Upper lobe of left lung (tissue), 6 donors: ENCODE results near the gene ARHGAP45. TPM values are rescaled to one million over a fixed set of nuclear protein-coding genes. Genes with fewer than 3 reads are reported as not detected.

Experiments used
- ATAC-seq, 2 donors: fragments of 200-7000 bp; cut with Tn5 transposase; one replicate each; pipeline ENCODE4 v1.9.1; 2022; ENCODE audit warnings: mild to moderate bottlenecking in 2 of 2, moderate library complexity in 2 of 2; ENCODE audit not compliant: low FRiP score in 2 of 2
- DNase-seq, 2 donors: peaks; one replicate each; pipeline ENCODE4 v3.0.0-alpha.2; 2019 to 2020
- H3K27ac ChIP-seq, 4 donors: fragments of 200-600 bp; sonication (generic); one replicate each; pipeline ENCODE4 v1.5.1; 2016 to 2019
- H3K27me3 ChIP-seq, 4 donors: fragments of 200-600 bp; sonication (generic); one replicate each; pipeline ENCODE4 v1.5.1; 2017 to 2019
- H3K36me3 ChIP-seq, 4 donors: fragments of 200-600 bp; sonication (generic); one replicate each; pipeline ENCODE4 v1.5.1; 2016 to 2019
- H3K4me1 ChIP-seq, 4 donors: fragments of 200-600 bp; sonication (generic); one replicate each; pipeline ENCODE4 v1.5.1; 2018 to 2019
- H3K4me3 ChIP-seq, 4 donors: fragments of 200-600 bp; sonication (generic); one replicate each; pipeline ENCODE4 v1.5.1; 2017 to 2019; ENCODE audit warnings: mild to moderate bottlenecking in 2 of 4, moderate library complexity in 1 of 4
- H3K9me3 ChIP-seq, 4 donors: fragments of 200-600 bp; sonication (generic); one replicate each; pipeline ENCODE4 v1.5.1; 2018 to 2019
- EP300 ChIP-seq, 4 donors: sonication (generic); formaldehyde crosslinking; IDR thresholded peaks; one replicate each; pipeline ENCODE4 v1.5.1; 2017; ENCODE audit warnings: antibody characterized with exemption in 4 of 4, control low read depth in 2 of 4
- POLR2A ChIP-seq, 4 donors: fragments of 450-650 bp; IDR thresholded peaks; one replicate each; pipeline ENCODE4 v1.5.1; 2016 to 2017; ENCODE audit warnings: antibody characterized with exemption in 4 of 4, mild to moderate bottlenecking in 2 of 4
- POLR2AphosphoS5 ChIP-seq, 2 donors: sonication (generic); formaldehyde crosslinking; IDR thresholded peaks; one replicate each; pipeline ENCODE4 v1.5.1; 2017; ENCODE audit warnings: antibody characterized with exemption in 2 of 2
- WGBS, 2 donors: methylation state at CpG; one replicate each; pipeline ENCODE4 v1.1.5; 2017 to 2018; 5-methylcytosine and 5-hydroxymethylcytosine counted together
- total RNA-seq, 6 donors: library from RNA; depleted of rRNA in 4 of 6; stranded (reverse); fragments of >200 nt in 4 of 6; gene quantifications; one replicate each; pipeline versions ENCODE4 v1.1.0 to v1.2.1, GENCODE V29; 2016 to 2021
- TF ChIP-seq, protein P1 (sequence below), 6 experiments: fragments of 450-650 bp in 4 of 6; fragments of 200-600 bp in 2 of 6; sonication (generic) in 2 of 6; IDR thresholded peaks; one replicate each; pipeline ENCODE4 v1.5.1; 2016 to 2019; ENCODE audit warnings: antibody characterized with exemption in 6 of 6
- donor health status: DM: no; HTN: no; CAD: no; lungs with moderate emphysema.
- donor health status: DM: no; HTN: yes; CAD: no; lungs with severe emphysema.

ARHGAP45 gene
- total RNA-seq, 6 donors from 2014 or later = 91.6 to 332 (median 123) TPM

DNA sequence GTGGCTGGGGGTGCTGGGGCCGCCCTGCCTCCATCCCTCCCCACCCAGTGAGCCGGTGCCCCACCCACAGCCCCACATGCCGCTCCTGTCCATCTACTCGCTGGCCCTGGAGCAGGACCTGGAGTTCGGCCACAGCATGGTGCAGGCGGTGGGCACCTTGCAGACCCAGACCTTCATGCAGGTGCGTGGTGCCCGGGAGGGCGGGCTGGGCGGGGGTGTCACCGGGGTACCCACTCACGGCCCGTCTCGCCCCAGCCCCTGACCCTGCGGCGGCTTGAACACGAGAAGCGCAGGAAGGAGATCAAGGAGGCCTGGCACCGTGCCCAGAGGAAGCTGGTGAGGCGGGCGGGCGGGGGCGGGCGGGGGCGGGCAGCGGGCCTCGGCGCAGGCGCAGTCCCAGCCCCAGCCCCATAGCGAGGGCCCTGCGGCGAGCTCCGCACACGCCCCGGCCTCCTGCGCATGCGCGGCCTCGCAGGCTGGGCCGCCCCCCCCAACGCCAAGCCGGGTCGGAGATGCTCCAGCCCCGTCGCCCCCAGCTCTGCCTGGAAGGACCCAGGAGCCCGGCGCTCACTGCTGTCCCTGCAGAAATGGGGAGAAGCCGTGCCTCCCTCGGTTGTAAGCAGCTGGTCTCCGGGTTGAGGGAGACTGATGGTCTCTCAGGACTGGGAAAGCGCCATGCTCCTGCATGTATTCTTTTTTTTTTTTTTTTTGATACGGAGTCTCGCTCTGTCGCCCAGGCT, 7.7 kb downstream of the ARHGAP45 start:
- ATAC-seq (peak; percentile 55 to 71), DNase-seq (peak; percentile 94 to 95)
- Histone ChIP-seq H3K9me3 (no peaks in the 10 kb centered on the region), H3K4me1 (peaks cover 48 to 80% (median 57%) of the 10 kb centered on the region in 4 donors), H3K27ac (peak overlapping the region; percentile 40 to 80 (median 72)), H3K36me3 (peaks cover 0 to 42% (median 25%) of the 10 kb centered on the region in 4 donors), H3K4me3 (peak overlapping the region in 3 of 4 donors; percentile 26 to 41 (median 39)), H3K27me3 (peaks cover 0 to 6% (median 0%) of the 10 kb centered on the region in 4 donors)
- WGBS, 2 donors = 16 to 19% methylated on average over 9 to 20 of the region's 54 CpGs
- TF ChIP-seq POLR2AphosphoS5 (IDR thresholded peaks at IDR 0.05) = no peak
- TF ChIP-seq POLR2A (IDR thresholded peaks at IDR 0.05) = no peak
- TF ChIP-seq, protein P1, sequence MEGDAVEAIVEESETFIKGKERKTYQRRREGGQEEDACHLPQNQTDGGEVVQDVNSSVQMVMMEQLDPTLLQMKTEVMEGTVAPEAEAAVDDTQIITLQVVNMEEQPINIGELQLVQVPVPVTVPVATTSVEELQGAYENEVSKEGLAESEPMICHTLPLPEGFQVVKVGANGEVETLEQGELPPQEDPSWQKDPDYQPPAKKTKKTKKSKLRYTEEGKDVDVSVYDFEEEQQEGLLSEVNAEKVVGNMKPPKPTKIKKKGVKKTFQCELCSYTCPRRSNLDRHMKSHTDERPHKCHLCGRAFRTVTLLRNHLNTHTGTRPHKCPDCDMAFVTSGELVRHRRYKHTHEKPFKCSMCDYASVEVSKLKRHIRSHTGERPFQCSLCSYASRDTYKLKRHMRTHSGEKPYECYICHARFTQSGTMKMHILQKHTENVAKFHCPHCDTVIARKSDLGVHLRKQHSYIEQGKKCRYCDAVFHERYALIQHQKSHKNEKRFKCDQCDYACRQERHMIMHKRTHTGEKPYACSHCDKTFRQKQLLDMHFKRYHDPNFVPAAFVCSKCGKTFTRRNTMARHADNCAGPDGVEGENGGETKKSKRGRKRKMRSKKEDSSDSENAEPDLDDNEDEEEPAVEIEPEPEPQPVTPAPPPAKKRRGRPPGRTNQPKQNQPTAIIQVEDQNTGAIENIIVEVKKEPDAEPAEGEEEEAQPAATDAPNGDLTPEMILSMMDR (IDR thresholded peaks at IDR 0.05) = no peak
- TF ChIP-seq EP300 (IDR thresholded peaks at IDR 0.05) = no peak

DNA sequence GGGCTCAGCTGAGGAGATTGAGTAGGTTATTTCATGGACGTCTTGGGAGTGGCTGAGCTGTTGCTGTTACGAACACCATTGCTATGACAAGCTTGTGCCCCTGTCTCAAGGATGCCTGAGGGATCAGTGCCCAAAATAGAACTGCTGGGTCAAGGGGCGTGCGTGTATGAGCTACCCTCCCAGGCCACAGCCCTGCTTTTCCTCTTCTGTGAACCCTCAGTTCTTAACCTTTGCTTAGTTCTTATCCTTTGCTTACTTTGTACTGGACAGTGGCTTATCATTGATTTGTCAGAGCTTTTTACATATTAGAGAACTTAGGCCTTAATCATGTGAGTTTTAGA, 9.0 kb downstream of the ARHGAP45 start:
- Histone ChIP-seq H3K27ac (peak overlapping the region; percentile 40 to 74 (median 69)), H3K9me3 (no peaks in the 10 kb centered on the region), H3K27me3 (peaks cover 0 to 1% (median 0%) of the 10 kb centered on the region in 4 donors), H3K4me1 (peaks cover 39 to 70% (median 45%) of the 10 kb centered on the region in 4 donors), H3K36me3 (peaks cover 5 to 49% (median 35%) of the 10 kb centered on the region in 4 donors), H3K4me3 (no peak overlapping the region)
- no peak for TF ChIP-seq POLR2A (IDR thresholded peaks at IDR 0.05)
- TF ChIP-seq EP300 (IDR thresholded peaks at IDR 0.05) = no peak
- TF ChIP-seq, protein P1 (IDR thresholded peaks at IDR 0.05) = no peak
- no peak for TF ChIP-seq POLR2AphosphoS5 (IDR thresholded peaks at IDR 0.05)
- WGBS, 2 donors = 55 to 86% methylated on average over 4 of the region's 4 CpGs
- ATAC-seq (no peak), DNase-seq (no peak)

DNA sequence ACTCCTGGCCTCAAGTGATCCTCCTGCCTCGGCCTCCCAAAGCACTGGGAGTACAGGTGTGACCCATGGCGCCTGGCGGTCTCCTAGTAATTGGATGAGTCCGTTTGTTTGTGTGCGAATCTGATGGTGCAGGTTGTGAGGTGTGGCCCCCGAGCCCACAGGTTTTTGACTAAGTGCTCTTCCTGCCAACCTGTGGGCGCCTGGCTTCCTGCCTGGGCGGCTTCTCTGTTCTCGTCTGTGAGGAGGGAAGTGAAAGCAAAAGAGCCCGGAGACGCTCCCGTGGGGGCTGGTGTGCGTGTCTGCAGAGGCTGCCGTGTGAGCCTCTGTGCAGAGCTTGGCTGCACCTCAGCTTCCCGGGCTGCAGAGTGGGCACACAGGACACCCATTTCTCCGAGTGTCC, 10.0 kb downstream of the ARHGAP45 start:
- DNase-seq (peak; percentile 77 to 85), ATAC-seq (peak; percentile 37 to 48)
- 32 to 44% methylated on average over 14 to 16 of the region's 16 CpGs for WGBS, 2 donors
- no peaks in the 10 kb centered on the region for H3K9me3 ChIP-seq
- TF ChIP-seq, protein P1 (IDR thresholded peaks at IDR 0.05) = no peak
- TF ChIP-seq POLR2AphosphoS5 (IDR thresholded peaks at IDR 0.05) = peak; percentile 20 to 23
- peaks cover 5 to 58% (median 43%) of the 10 kb centered on the region in 4 donors for H3K36me3 ChIP-seq
- H3K4me3 ChIP-seq = peak overlapping the region in 3 of 4 donors; percentile 2 to 33 (median 28)
- peak overlapping the region; percentile 22 to 74 (median 62) for H3K27ac ChIP-seq
- H3K4me1 ChIP-seq = peaks cover 44 to 68% (median 44%) of the 10 kb centered on the region in 4 donors
- H3K27me3 ChIP-seq = no peaks in the 10 kb centered on the region

DNA sequence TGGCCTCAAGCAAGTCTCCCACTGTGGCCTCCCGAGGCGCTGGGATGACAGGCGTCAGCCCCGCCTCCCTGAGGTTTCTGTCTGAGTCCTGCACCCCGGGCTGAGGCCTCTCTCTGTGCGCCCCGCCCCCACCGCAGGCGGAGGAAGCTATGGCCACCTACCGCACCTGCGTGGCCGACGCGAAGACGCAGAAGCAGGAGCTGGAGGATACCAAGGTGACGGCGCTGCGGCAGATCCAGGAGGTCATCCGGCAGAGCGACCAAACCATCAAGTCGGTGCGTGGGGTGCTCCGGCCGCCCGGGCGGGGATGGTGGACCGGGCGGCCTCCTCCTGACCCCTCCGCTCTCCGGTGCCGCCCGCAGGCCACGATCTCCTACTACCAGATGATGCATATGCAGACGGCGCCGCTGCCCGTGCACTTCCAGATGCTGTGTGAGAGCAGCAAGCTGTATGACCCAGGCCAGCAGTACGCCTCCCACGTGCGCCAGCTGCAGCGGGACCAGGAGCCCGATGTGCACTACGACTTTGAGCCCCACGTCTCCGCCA, 12.7 kb downstream of the ARHGAP45 start:
- TF ChIP-seq, protein P1 (IDR thresholded peaks at IDR 0.05) = no peak
- TF ChIP-seq POLR2A (IDR thresholded peaks at IDR 0.05) (no peak), EP300 (IDR thresholded peaks at IDR 0.05) (no peak), POLR2AphosphoS5 (IDR thresholded peaks at IDR 0.05) (no peak)
- DNase-seq = peak in 1 of 2 donors; percentile 87

More for the DNA sequence above, 12.7 kb downstream of the ARHGAP45 start:
- H3K27ac ChIP-seq = no peak overlapping the region
- H3K36me3 ChIP-seq = peaks cover 5 to 65% (median 56%) of the 10 kb centered on the region in 4 donors
- H3K27me3 ChIP-seq = no peaks in the 10 kb centered on the region
- H3K9me3 ChIP-seq = no peaks in the 10 kb centered on the region
- no peak overlapping the region for H3K4me3 ChIP-seq
- ATAC-seq = no peak
- peaks cover 35 to 60% (median 42%) of the 10 kb centered on the region in 4 donors for H3K4me1 ChIP-seq
- 91 to 93% methylated on average over 25 to 42 of the region's 45 CpGs for WGBS, 2 donors
